Sigmoid colon (tissue), 7 donors: ENCODE data around the gene COG7. TPM values are rescaled to one million over a fixed set of nuclear protein-coding genes. Genes with fewer than 3 reads are reported as not detected.

ENCODE experiments used
- DNase-seq: peaks from one replicate; pipeline ENCODE4 v3.0.0-alpha.2; 2019
- H3K27ac ChIP-seq, 4 donors: fragments of 200-600 bp; sonication (generic); one replicate each; pipeline ENCODE4 v1.5.1; 2016 to 2019; ENCODE audit warnings: mild to moderate bottlenecking in 1 of 4
- H3K27me3 ChIP-seq, 3 donors: fragments of 200-600 bp; sonication (generic); one replicate each; pipeline ENCODE4 v1.5.1; 2019; ENCODE audit warnings: mild to moderate bottlenecking in 1 of 3
- H3K36me3 ChIP-seq, 4 donors: fragments of 200-600 bp; sonication (generic); one replicate each; pipeline ENCODE4 v1.5.1; 2016 to 2019
- H3K4me1 ChIP-seq, 4 donors: fragments of 200-600 bp; sonication (generic); one replicate each; pipeline ENCODE4 v1.5.1; 2017 to 2019
- H3K4me3 ChIP-seq, 4 donors: fragments of 200-600 bp; sonication (generic); one replicate each; pipeline ENCODE4 v1.5.1; 2017 to 2019; ENCODE audit warnings: mild to moderate bottlenecking in 2 of 4, moderate library complexity in 1 of 4
- H3K9me3 ChIP-seq, 4 donors: fragments of 200-600 bp in 3 of 4; sonication (generic) in 3 of 4; one replicate each; pipeline versions ENCODE4 v1.5.1 to v1.6.1; 2013 to 2019
- CTCF ChIP-seq, 4 experiments: fragments of 450-650 bp in 3 of 4; fragments of 200-600 bp in 1 of 4; IDR thresholded peaks; one replicate each; pipeline ENCODE4 v1.5.1; 2016 to 2019; ENCODE audit warnings: antibody characterized with exemption in 4 of 4, mild to moderate bottlenecking in 3 of 4, moderate library complexity in 2 of 4
- EP300 ChIP-seq, 4 donors: sonication (generic); formaldehyde crosslinking; IDR thresholded peaks; one replicate each; pipeline ENCODE4 v1.6.1; 2017; ENCODE audit warnings: antibody characterized with exemption in 4 of 4
- POLR2A ChIP-seq, 2 donors: fragments of 450-650 bp; IDR thresholded peaks; one replicate each; pipeline ENCODE4 v1.6.1; 2016; ENCODE audit warnings: antibody characterized with exemption in 2 of 2, mild to moderate bottlenecking in 2 of 2, moderate library complexity in 2 of 2
- POLR2AphosphoS5 ChIP-seq, 4 donors: sonication (generic); formaldehyde crosslinking; IDR thresholded peaks; one replicate each; pipeline ENCODE4 v1.6.1; 2017; ENCODE audit warnings: antibody characterized with exemption in 4 of 4
- WGBS, 2 donors: extraction: QIAGEN DNeasy Blood & Tissue Kit; methylation state at CpG; one replicate each; pipeline ENCODE4 v1.1.7; 2013; 5-methylcytosine and 5-hydroxymethylcytosine counted together
- intact Hi-C: fragments of 100-400 bp; cut with DNase I; formaldehyde crosslinking; loops from one replicate; pipeline ENCODE4 v1.15.1; 2023
- polyA plus RNA-seq, 3 donors: library from polyadenylated mRNA; stranded (reverse); fragments of 200-250 nt; gene quantifications; one replicate each; pipeline ENCODE4 v1.2.3, GENCODE V29; 2013
- total RNA-seq, 4 donors: library from RNA; depleted of rRNA; stranded (reverse); fragments of >200 nt; gene quantifications; one replicate each; pipeline ENCODE4 v1.1.0, GENCODE V29; 2016
- donor health status: healthy with polysubstance abuse.
- donor health status: Bipolar disorder and iron deficiency.
- donor health status: healthy.

The COG7 gene
- total and polyA plus RNA-seq, 7 donors, result 12.0 to 26.0 (median 17.4) TPM

DNA sequence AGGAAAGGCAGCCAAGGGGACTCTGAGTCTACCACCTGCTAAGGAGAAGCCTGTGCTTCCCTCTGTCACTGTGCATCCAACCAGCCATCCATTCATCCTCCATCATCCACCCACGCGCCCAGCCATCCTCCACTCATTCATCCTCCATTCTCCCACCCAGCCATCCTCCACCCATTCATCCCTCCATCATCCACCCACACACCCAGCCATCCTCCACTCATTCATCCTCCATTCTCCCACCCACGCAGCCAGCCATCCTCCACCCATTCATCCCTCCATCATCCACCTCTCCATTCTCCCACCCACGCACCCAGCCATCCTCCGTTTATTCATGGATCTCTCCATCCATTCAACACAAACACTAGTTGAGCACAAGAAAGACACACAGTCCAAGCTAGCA lies 74.1 kb downstream of the COG7 start:
- Histone ChIP-seq H3K36me3 (no peaks in the 10 kb centered on the region), H3K4me3 (no peak overlapping the region), H3K9me3 (no peaks in the 10 kb centered on the region), H3K4me1 (no peaks in the 10 kb centered on the region), H3K27ac (no peak overlapping the region), H3K27me3 (no peaks in the 10 kb centered on the region)
- TF ChIP-seq POLR2A (IDR thresholded peaks at IDR 0.05) (no peak), POLR2AphosphoS5 (IDR thresholded peaks at IDR 0.05) (no peak), EP300 (IDR thresholded peaks at IDR 0.05) (no peak), CTCF (IDR thresholded peaks at IDR 0.05) (no peak)
- 95% methylated on average over 5 of the region's 5 CpGs for WGBS, 2 donors
- no peak for DNase-seq
- intact Hi-C loops, result no loop called here

GRCh38 chr16:23378256-23378655 lies 74.7 kb downstream of the COG7 start:
- Histone ChIP-seq H3K9me3 (no peaks in the 10 kb centered on the region), H3K36me3 (no peaks in the 10 kb centered on the region), H3K4me3 (no peak overlapping the region), H3K27me3 (no peaks in the 10 kb centered on the region), H3K27ac (no peak overlapping the region), H3K4me1 (no peaks in the 10 kb centered on the region)
- 81 to 84% methylated on average over 8 of the region's 8 CpGs for WGBS, 2 donors
- TF ChIP-seq POLR2A (IDR thresholded peaks at IDR 0.05), result no peak
- no peak for TF ChIP-seq POLR2AphosphoS5 (IDR thresholded peaks at IDR 0.05)
- TF ChIP-seq CTCF (IDR thresholded peaks at IDR 0.05), result no peak
- no peak for TF ChIP-seq EP300 (IDR thresholded peaks at IDR 0.05)
- no peak for DNase-seq
- intact Hi-C loops, result no loop called here

GRCh38 chr16:23377071-23377931 lies 75.7 kb downstream of the COG7 start:
- intact Hi-C loops, result no loop called here
- H3K4me1 ChIP-seq, result no peaks in the 10 kb centered on the region
- 86 to 88% methylated on average over 9 of the region's 9 CpGs for WGBS, 2 donors
- H3K27me3 ChIP-seq, result no peaks in the 10 kb centered on the region
- H3K27ac ChIP-seq, result no peak overlapping the region
- TF ChIP-seq CTCF (IDR thresholded peaks at IDR 0.05), result no peak
- TF ChIP-seq EP300 (IDR thresholded peaks at IDR 0.05), result no peak
- TF ChIP-seq POLR2A (IDR thresholded peaks at IDR 0.05), result no peak
- no peak for TF ChIP-seq POLR2AphosphoS5 (IDR thresholded peaks at IDR 0.05)
- H3K36me3 ChIP-seq, result no peaks in the 10 kb centered on the region
- no peak for DNase-seq
- no peaks in the 10 kb centered on the region for H3K9me3 ChIP-seq
- H3K4me3 ChIP-seq, result no peak overlapping the region

- no peaks in the 10 kb centered on the region for H3K36me3 ChIP-seq
- intact Hi-C loops, result no loop called here
- 88 to 93% methylated on average over 7 of the region's 7 CpGs for WGBS, 2 donors
Measured at GRCh38 chr16:23375643-23376042, 77.3 kb downstream of the COG7 start.

DNA sequence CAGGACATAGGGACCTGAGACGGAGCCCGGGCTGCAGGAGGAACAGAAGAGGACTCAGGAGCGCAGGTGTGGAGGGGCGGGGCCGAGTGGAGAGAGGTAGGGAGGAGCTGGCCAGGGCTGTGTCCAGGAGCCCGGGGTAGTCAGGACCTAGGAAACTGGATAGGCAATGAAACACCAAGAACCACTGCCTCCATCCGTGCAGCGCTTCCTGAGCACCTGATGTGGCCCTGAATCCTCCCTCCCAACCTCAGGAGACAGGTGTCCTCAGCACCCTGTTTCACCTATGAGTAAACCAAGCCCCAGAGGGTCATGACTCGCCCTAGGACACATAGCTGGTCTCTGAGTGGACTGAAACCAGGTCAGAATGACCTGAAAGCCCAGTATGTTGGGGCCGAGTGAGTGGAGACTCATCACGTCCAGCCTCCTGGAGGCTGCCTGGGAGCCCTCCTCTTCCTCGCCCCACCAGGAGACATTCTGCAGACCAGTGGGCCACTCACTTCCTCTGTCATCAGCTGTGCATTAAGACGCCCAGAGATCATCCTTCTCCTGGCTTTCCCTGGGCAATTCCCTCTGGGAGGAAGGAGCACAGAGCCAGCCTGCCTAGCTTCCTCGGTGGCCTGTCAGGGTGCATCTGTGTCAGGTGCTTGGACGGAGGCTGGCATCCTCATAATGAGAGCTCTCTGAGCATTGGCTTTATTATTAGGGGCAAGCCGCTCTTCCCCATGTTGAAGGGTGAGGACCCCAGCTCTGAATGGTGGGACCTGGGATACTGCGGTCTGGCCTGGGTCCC lies 78.1 kb downstream of the COG7 start:
- TF ChIP-seq EP300 (IDR thresholded peaks at IDR 0.05) (no peak), POLR2A (IDR thresholded peaks at IDR 0.05) (no peak), POLR2AphosphoS5 (IDR thresholded peaks at IDR 0.05) (no peak), CTCF (IDR thresholded peaks at IDR 0.05) (no peak)
- H3K27ac ChIP-seq, result no peak overlapping the region
- intact Hi-C loops, result no loop called here
- DNase-seq, result no peak
- no peaks in the 10 kb centered on the region for H3K4me1 ChIP-seq
- no peaks in the 10 kb centered on the region for H3K9me3 ChIP-seq
- no peaks in the 10 kb centered on the region for H3K27me3 ChIP-seq
- no peaks in the 10 kb centered on the region for H3K36me3 ChIP-seq
- H3K4me3 ChIP-seq, result no peak overlapping the region
- WGBS, 2 donors, result 53 to 71% methylated on average over 17 of the region's 17 CpGs

More at GRCh38 chr16:23375643-23376042, 77.3 kb downstream of the COG7 start:
- no peak for TF ChIP-seq EP300 (IDR thresholded peaks at IDR 0.05)
- H3K4me3 ChIP-seq, result no peak overlapping the region
- H3K4me1 ChIP-seq, result no peaks in the 10 kb centered on the region
- DNase-seq, result no peak
- no peaks in the 10 kb centered on the region for H3K9me3 ChIP-seq
- no peak overlapping the region for H3K27ac ChIP-seq
- no peaks in the 10 kb centered on the region for H3K27me3 ChIP-seq
